GM12878 (cell line): ENCODE data around the gene RPP30. TPM values are rescaled to one million over a fixed set of nuclear protein-coding genes. Genes with fewer than 3 reads are reported as not detected.

Experiments used
- ATAC-seq: fragments of 200-7000 bp; cut with Tn5 transposase; 3 replicates; pipeline ENCODE4 v1.9.1; 2020; ENCODE audit warnings: mild to moderate bottlenecking, moderate library complexity
- BruUV-seq: library from RNA; stranded (reverse); fragments of 400-500 nt; replicated peaks from 2 replicates; lab custom pipeline; 2021; lab: Mats Ljungman, UMichigan
- CTCF ChIA-PET: fragments of 300-600 bp; sonication (Branson Sonifier 250); formaldehyde crosslinking; extraction: SDS; loops from one replicate; lab custom pipeline; 2021; ENCODE audit warnings: inconsistent platforms; lab: Yijun Ruan, JAX
- POLR2A ChIA-PET: fragments of 350-600 bp; formaldehyde crosslinking; extraction: SDS; loops from one replicate; lab custom pipeline; 2021; ENCODE audit warnings: inconsistent platforms; lab: Charles Lee
- RAD21 ChIA-PET: fragments of 300-600 bp; sonication (Branson Sonifier 250); formaldehyde crosslinking; loops from one replicate; lab custom pipeline; 2023; ENCODE audit warnings: antibody characterized with exemption; ENCODE audit not compliant: unreplicated experiment; lab: Charles Lee
- SMC1A ChIA-PET: fragments of 300-600 bp; sonication (Branson Sonifier 250); formaldehyde crosslinking; loops from one replicate; lab custom pipeline; 2023; ENCODE audit not compliant: unreplicated experiment, uncharacterized antibody; lab: Charles Lee
- DNase-seq: peaks from one replicate; pipeline ENCODE4 v3.0.0-alpha.2; 2011; ENCODE audit warnings: low read depth, low spot score
- FAIRE-seq: peaks from 3 replicates; lab custom pipeline; 2011; peaks lifted over from hg19 to GRCh38; lab: Jason Lieb, UNC
- H2AFZ ChIP-seq: 2 replicates; pipeline ENCODE4 v1.6.0; 2011; ENCODE audit warnings: low read depth, low read length, control low read depth; ENCODE audit not compliant: control insufficient read depth
- H3K27ac ChIP-seq: 2 replicates; pipeline ENCODE4 v1.5.1; 2011; ENCODE audit warnings: control low read depth; ENCODE audit not compliant: control insufficient read depth, insufficient read depth
- H3K27me3 ChIP-seq, 2 experiments: replicated peaks in 1 of 2; 2 replicates each; pipeline versions ENCODE4 v1.6.0 to v1.6.1; 2011; ENCODE audit warnings: low read length in 1 of 2; ENCODE audit not compliant: control insufficient read depth in 2 of 2, insufficient read depth in 2 of 2
- H3K36me3 ChIP-seq, 2 experiments: 2 replicates each; pipeline ENCODE4 v1.5.1; 2011; ENCODE audit warnings: low read length in 1 of 2; ENCODE audit not compliant: control insufficient read depth in 2 of 2, insufficient read depth in 2 of 2
- H3K4me1 ChIP-seq: 2 replicates; pipeline ENCODE4 v1.6.1; 2011; ENCODE audit warnings: mild to moderate bottlenecking, low read length, moderate library complexity, mixed read lengths; ENCODE audit not compliant: control insufficient read depth, insufficient read depth
- H3K4me2 ChIP-seq: 2 replicates; pipeline ENCODE4 v1.6.0; 2011; ENCODE audit warnings: control low read depth; ENCODE audit not compliant: control insufficient read depth, insufficient read depth
- H3K4me3 ChIP-seq: fragments of 200-600 bp; sonication (generic); 2 replicates; pipeline ENCODE4 v1.5.1; 2016
- H3K79me2 ChIP-seq: 2 replicates; pipeline ENCODE4 v1.6.0; 2011; ENCODE audit warnings: low read length; ENCODE audit not compliant: control insufficient read depth, insufficient read depth
- H3K9ac ChIP-seq: 2 replicates; pipeline ENCODE4 v1.8.0; 2011; ENCODE audit warnings: low read length, control low read depth, mixed read lengths; ENCODE audit not compliant: control insufficient read depth, insufficient read depth
- H3K9me3 ChIP-seq: replicated peaks from 3 replicates; pipeline ENCODE4 v1.5.1; 2011; ENCODE audit warnings: mild to moderate bottlenecking, low read length; ENCODE audit not compliant: control insufficient read depth, insufficient read depth
- H4K20me1 ChIP-seq: 2 replicates; pipeline ENCODE4 v1.6.0; 2011; ENCODE audit not compliant: control insufficient read depth, insufficient read depth
- GABPA ChIP-seq: IDR thresholded peaks from 2 replicates; pipeline ENCODE4 v1.6.1; 2014; ENCODE audit warnings: antibody characterized with exemption, low read depth, mild to moderate bottlenecking, inconsistent platforms
- IKZF2 ChIP-seq, 2 experiments: fragments of 450-650 bp; IDR thresholded peaks; 2 replicates each; pipeline ENCODE4 v1.6.1; 2017; ENCODE audit warnings: mild to moderate bottlenecking in 2 of 2, moderate library complexity in 2 of 2
- NFIC ChIP-seq: IDR thresholded peaks from 2 replicates; pipeline ENCODE4 v1.6.1; 2012; ENCODE audit warnings: low read depth, mild to moderate bottlenecking, inconsistent platforms, low read length, moderate library complexity
- NFXL1 ChIP-seq: fragments of 450-650 bp; IDR thresholded peaks from 2 replicates; pipeline ENCODE4 v1.6.1; 2017; ENCODE audit warnings: antibody characterized with exemption, mild to moderate bottlenecking, borderline replicate concordance
- NR2C1 ChIP-seq: fragments of 450-650 bp; IDR thresholded peaks from 2 replicates; pipeline ENCODE4 v1.6.1; 2017; ENCODE audit warnings: antibody characterized with exemption, mild to moderate bottlenecking, moderate library complexity
- RFX5 ChIP-seq: IDR thresholded peaks from 2 replicates; pipeline ENCODE4 v1.6.1; 2011; ENCODE audit warnings: low read depth, low read length, improper control_type of control experiment
- SMARCA5 ChIP-seq: fragments of 450-650 bp; IDR thresholded peaks from 2 replicates; pipeline ENCODE4 v1.6.1; 2017; ENCODE audit warnings: mild to moderate bottlenecking
- SP1 ChIP-seq: IDR thresholded peaks from one replicate; pipeline ENCODE4 v1.6.1; 2011; ENCODE audit warnings: low read depth, low read length
- SUZ12 ChIP-seq: fragments of 200-600 bp; sonication (generic); IDR thresholded peaks from one replicate; pipeline ENCODE4 v1.6.1; 2018; ENCODE audit warnings: antibody characterized with exemption, mild to moderate bottlenecking; ENCODE audit not compliant: unreplicated experiment
- TCF3 ChIP-seq: IDR thresholded peaks from 2 replicates; pipeline ENCODE4 v1.6.1; 2012; ENCODE audit warnings: low read depth, mild to moderate bottlenecking, low read length, borderline replicate concordance; ENCODE audit not compliant: insufficient read depth
- TCF7 ChIP-seq: IDR thresholded peaks from 2 replicates; pipeline ENCODE4 v1.6.1; 2014; ENCODE audit warnings: antibody characterized with exemption, borderline replicate concordance
- YY1 ChIP-seq: IDR thresholded peaks from 2 replicates; pipeline ENCODE4 v1.6.1; 2011; ENCODE audit warnings: low read depth, mild to moderate bottlenecking, low read length
- ZBED1 ChIP-seq: IDR thresholded peaks from 2 replicates; pipeline ENCODE4 v1.6.1; 2016; ENCODE audit warnings: borderline replicate concordance
- WGBS: methylation state at CpG from one replicate; pipeline ENCODE4 v1.1.6; 2016; ENCODE audit warnings: low lambda C conversion rate; ENCODE audit not compliant: insufficient replicate concordance, insufficient coverage; ENCODE audit errors: missing lambda C conversion rate; 5-methylcytosine and 5-hydroxymethylcytosine counted together
- in situ Hi-C: fragments of 300-500 bp; cut with MboI; formaldehyde crosslinking; loops from 9 replicates; pipeline ENCODE4 v1.14.3; 2018; ENCODE audit warnings: mixed read lengths
- intact Hi-C: fragments of 100-400 bp; cut with micrococcal nuclease; formaldehyde crosslinking; loops from one replicate; pipeline ENCODE4 v1.14.2; 2022; ENCODE audit not compliant: unreplicated experiment
- polyA plus RNA-seq, 11 experiments: library from polyadenylated mRNA; depleted of rRNA in 4 of 11; unstranded in 6 of 11; stranded (reverse) in 5 of 11; fragments of >200 nt; fragmentation: Nextera tagmentation in 4 of 11; fragmentation: Illumina TruSeq in 1 of 11; extraction: Ambion mirVana in 4 of 11; extraction: Trizol in 1 of 11; gene quantifications; 1 replicate in 1 of 11; 2 replicates in 10 of 11; pipeline versions ENCODE4 v1.2.1 to v1.2.3, GENCODE V29; 2011 to 2016; ENCODE audit warnings: inconsistent platforms in 2 of 11, missing spikeins in 2 of 11, low read depth in 1 of 11
- total RNA-seq, 4 experiments: library from RNA; depleted of rRNA in 3 of 4; stranded (reverse); fragments of >200 nt in 3 of 4; fragmentation: Illumina TruSeq in 1 of 4; extraction: Trizol in 1 of 4; gene quantifications; 2 replicates each; pipeline versions ENCODE4 v1.2.1 to v1.2.3, GENCODE V29; 2013 to 2021

The RPP30 gene
- total and polyA plus RNA-seq, 10 of the 15 experiments (the other 5 are each of a cell fraction or from before 2014, with no cell fraction given) = 48.0 to 208 (median 72.6) TPM

GRCh38 chr10:90832111-90832510, 39.7 kb upstream of the RPP30 start:
- Histone ChIP-seq H3K9ac (no peak overlapping the region), H3K79me2 (no peaks in the 10 kb centered on the region), H3K9me3 (no peaks in the 10 kb centered on the region; the same call in 2 of the 3 replicates), H3K27ac (no peak overlapping the region), H4K20me1 (no peaks in the 10 kb centered on the region), H3K4me2 (no peak overlapping the region), H3K36me3 (no peaks in the 10 kb centered on the region), H3K4me3 (no peak overlapping the region), H2AFZ (no peak overlapping the region), H3K27me3 (no peaks in the 10 kb centered on the region), H3K4me1 (no peaks in the 10 kb centered on the region)
- intact Hi-C loops = no loop called here
- POLR2A ChIA-PET = no interaction called here
- FAIRE-seq (no peak), ATAC-seq (no peak), DNase-seq (no peak)
- SMC1A ChIA-PET = no interaction called here
- in situ Hi-C loops = no loop called here
- WGBS = 50% methylated on average over 15 of the region's 17 CpGs
- no peak for TF ChIP-seq IKZF2 (IDR thresholded peaks at IDR 0.05)
- no peak for TF ChIP-seq SP1
- no peak for TF ChIP-seq NFIC
- no peak for TF ChIP-seq SMARCA5
- TF ChIP-seq NFXL1 = no peak
- no peak for TF ChIP-seq TCF7
- TF ChIP-seq RFX5 = no peak
- TF ChIP-seq SUZ12 = no peak
- no peak for TF ChIP-seq NR2C1
- no peak for TF ChIP-seq TCF3
- TF ChIP-seq GABPA = no peak
- TF ChIP-seq YY1 = no peak
- TF ChIP-seq ZBED1 = no peak
- BruUV-seq = no TSS peak
- RAD21 ChIA-PET = no interaction called here
- CTCF ChIA-PET = interaction anchor here (1.2 to 2.3 kb wide), 2 partner anchors 44 to 48 kb away, joined by 4 to 5 read pairs; no protein-coding TSS in a partner anchor
